NT2/D1 (cell line): ENCODE results near the gene MLPH.

Source experiments
- DNase-seq: peaks from one replicate; pipeline ENCODE4 v3.0.0-alpha.2; 2011; ENCODE audit warnings: low read depth, low spot score
- H3K27me3 ChIP-seq: 2 replicates; pipeline ENCODE4 v1.6.0; 2011; ENCODE audit warnings: mild to moderate bottlenecking; ENCODE audit not compliant: insufficient read length, insufficient read depth
- H3K36me3 ChIP-seq: 2 replicates; pipeline ENCODE4 v1.6.1; 2011; ENCODE audit warnings: mild to moderate bottlenecking, low read length, mixed read lengths; ENCODE audit not compliant: insufficient read depth, insufficient read length
- H3K4me1 ChIP-seq: 2 replicates; pipeline ENCODE4 v1.5.1; 2011; ENCODE audit not compliant: insufficient read depth, insufficient read length
- H3K4me3 ChIP-seq: 2 replicates; pipeline ENCODE4 v1.5.1; 2011; ENCODE audit warnings: low read depth; ENCODE audit not compliant: insufficient read length
- H3K9ac ChIP-seq: 2 replicates; pipeline ENCODE4 v1.6.0; 2011; ENCODE audit warnings: low read depth; ENCODE audit not compliant: insufficient read length
- H3K9me3 ChIP-seq: 2 replicates; pipeline ENCODE4 v1.5.1; 2011; ENCODE audit warnings: mild to moderate bottlenecking, low read length; ENCODE audit not compliant: insufficient read depth
- SUZ12 ChIP-seq: IDR thresholded peaks from 2 replicates; pipeline ENCODE4 v1.6.1; 2011; ENCODE audit not compliant: insufficient read length, insufficient read depth; ENCODE audit errors: extremely low read depth
- YY1 ChIP-seq: IDR thresholded peaks from 2 replicates; pipeline ENCODE4 v1.6.1; 2011; ENCODE audit not compliant: insufficient read length, insufficient read depth
- ZNF274 ChIP-seq: IDR thresholded peaks from 2 replicates; pipeline ENCODE4 v1.6.1; 2011; ENCODE audit warnings: mild to moderate bottlenecking, low read depth, low read length

The MLPH gene

GRCh38 chr2:237495521-237496117 is 8.6 kb downstream of the MLPH start:
- no peak for DNase-seq
- no peak overlapping the region for H3K9ac ChIP-seq
- H3K4me1 ChIP-seq = peaks cover 3% of the 10 kb centered on the region
- H3K4me3 ChIP-seq = no peak overlapping the region
- TF ChIP-seq YY1 (no peak), SUZ12 (no peak), ZNF274 (no peak)
- H3K36me3 ChIP-seq = no peaks in the 10 kb centered on the region
- peaks cover 23% of the 10 kb centered on the region for H3K9me3 ChIP-seq
- H3K27me3 ChIP-seq = peaks cover 11% of the 10 kb centered on the region

GRCh38 chr2:237496428-237496827 is 9.4 kb downstream of the MLPH start:
- H3K4me3 ChIP-seq = no peak overlapping the region
- DNase-seq = no peak
- peaks cover 15% of the 10 kb centered on the region for H3K9me3 ChIP-seq
- TF ChIP-seq ZNF274 (no peak), SUZ12 (no peak), YY1 (no peak)
- no peak overlapping the region for H3K9ac ChIP-seq
- no peaks in the 10 kb centered on the region for H3K36me3 ChIP-seq
- H3K4me1 ChIP-seq = peaks cover 3% of the 10 kb centered on the region
- peaks cover 11% of the 10 kb centered on the region for H3K27me3 ChIP-seq

- Histone ChIP-seq H3K36me3 (no peaks in the 10 kb centered on the region), H3K9me3 (peaks cover 7% of the 10 kb centered on the region; the same call in 1 of the 2 replicates), H3K9ac (no peak overlapping the region), H3K27me3 (peaks cover 11% of the 10 kb centered on the region), H3K4me1 (peaks cover 3% of the 10 kb centered on the region), H3K4me3 (no peak overlapping the region)
- no peak for DNase-seq
- TF ChIP-seq YY1 (no peak), ZNF274 (no peak), SUZ12 (no peak)
These were observed 10.2 kb downstream of the MLPH start for GRCh38 chr2:237497009-237497837.

GRCh38 chr2:237497838-237498186 is 10.8 kb downstream of the MLPH start:
- no peaks in the 10 kb centered on the region for H3K36me3 ChIP-seq
- H3K4me1 ChIP-seq = peaks cover 3% of the 10 kb centered on the region
- peaks cover 11% of the 10 kb centered on the region for H3K27me3 ChIP-seq
- no peak overlapping the region for H3K4me3 ChIP-seq
- H3K9ac ChIP-seq = no peak overlapping the region
- DNase-seq = no peak
- H3K9me3 ChIP-seq = peaks cover under 1% of the 10 kb centered on the region; the same call in 1 of the 2 replicates
- TF ChIP-seq ZNF274 (no peak), SUZ12 (no peak), YY1 (no peak)

GRCh38 chr2:237498341-237498740 is 11.3 kb downstream of the MLPH start:
- Histone ChIP-seq H3K36me3 (no peaks in the 10 kb centered on the region), H3K9me3 (no peaks in the 10 kb centered on the region; the same call in 1 of the 2 replicates), H3K4me3 (no peak overlapping the region), H3K9ac (no peak overlapping the region), H3K4me1 (peaks cover 3% of the 10 kb centered on the region), H3K27me3 (peaks cover 11% of the 10 kb centered on the region)
- no peak for DNase-seq
- TF ChIP-seq SUZ12 (no peak), ZNF274 (no peak), YY1 (no peak)

GRCh38 chr2:237500681-237501424 is 13.8 kb downstream of the MLPH start:
- Histone ChIP-seq H3K27me3 (peaks cover 3% of the 10 kb centered on the region), H3K4me3 (no peak overlapping the region), H3K9me3 (no peaks in the 10 kb centered on the region), H3K36me3 (no peaks in the 10 kb centered on the region), H3K4me1 (peaks cover 3% of the 10 kb centered on the region), H3K9ac (no peak overlapping the region)
- DNase-seq = peak; percentile 35
- TF ChIP-seq ZNF274 = no peak

- peaks cover under 1% of the 10 kb centered on the region for H3K4me1 ChIP-seq
- DNase-seq = no peak
- no peak for TF ChIP-seq SUZ12
- TF ChIP-seq ZNF274 = no peak
- no peak for TF ChIP-seq YY1
- peaks cover 3% of the 10 kb centered on the region for H3K27me3 ChIP-seq
- no peaks in the 10 kb centered on the region for H3K9me3 ChIP-seq
- no peaks in the 10 kb centered on the region for H3K36me3 ChIP-seq
- no peak overlapping the region for H3K4me3 ChIP-seq
- H3K9ac ChIP-seq = no peak overlapping the region
These were observed 15.0 kb downstream of the MLPH start for GRCh38 chr2:237501892-237502513.
